Gastrocnemius medialis (tissue), 4 donors: ENCODE results near the gene HACD3.
"Not testable (repeated sequence)": the region's sequence is repeated elsewhere in the genome, so short reads cannot be mapped to it uniquely, and the experiment has no call there.

ENCODE experiments used
- POLR2A ChIP-seq, 2 donors: fragments of 450-650 bp; IDR thresholded peaks; one replicate each; pipeline ENCODE4 v1.6.1; 2017; ENCODE audit warnings: antibody characterized with exemption in 2 of 2, mild to moderate bottlenecking in 2 of 2, moderate library complexity in 2 of 2
- TF ChIP-seq, protein P1 (sequence below), 5 experiments: fragments of 450-650 bp in 3 of 5; fragments of 200-600 bp in 2 of 5; sonication (generic) in 2 of 5; IDR thresholded peaks in 4 of 5; conservative IDR thresholded peaks in 1 of 5; 1 replicate in 4 of 5; 2 replicates in 1 of 5; pipeline ENCODE4 v1.5.1; 2016 to 2019; ENCODE audit warnings: antibody characterized with exemption in 5 of 5, mild to moderate bottlenecking in 3 of 5, moderate library complexity in 3 of 5

DNA sequence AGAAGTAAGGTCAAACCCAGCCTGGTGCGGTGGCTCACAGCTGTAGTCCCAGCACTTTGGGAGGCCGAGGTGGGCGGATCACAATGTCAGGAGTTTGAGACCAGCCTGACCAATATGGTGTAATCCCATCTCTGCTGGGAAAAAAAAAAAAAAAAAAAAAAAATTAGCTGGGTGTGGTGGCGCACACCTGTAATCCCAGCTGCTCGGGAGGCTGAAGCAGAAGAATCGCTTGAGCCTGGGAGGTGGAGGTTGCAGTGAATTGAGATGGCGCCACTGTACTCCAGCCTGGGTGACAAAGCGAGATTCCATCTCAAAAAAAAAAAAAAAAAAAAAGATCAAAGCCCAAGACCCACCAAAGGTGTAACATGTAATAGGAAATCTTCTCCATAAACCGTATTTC is 19.0 kb downstream of the HACD3 start:
- TF ChIP-seq, protein P1, sequence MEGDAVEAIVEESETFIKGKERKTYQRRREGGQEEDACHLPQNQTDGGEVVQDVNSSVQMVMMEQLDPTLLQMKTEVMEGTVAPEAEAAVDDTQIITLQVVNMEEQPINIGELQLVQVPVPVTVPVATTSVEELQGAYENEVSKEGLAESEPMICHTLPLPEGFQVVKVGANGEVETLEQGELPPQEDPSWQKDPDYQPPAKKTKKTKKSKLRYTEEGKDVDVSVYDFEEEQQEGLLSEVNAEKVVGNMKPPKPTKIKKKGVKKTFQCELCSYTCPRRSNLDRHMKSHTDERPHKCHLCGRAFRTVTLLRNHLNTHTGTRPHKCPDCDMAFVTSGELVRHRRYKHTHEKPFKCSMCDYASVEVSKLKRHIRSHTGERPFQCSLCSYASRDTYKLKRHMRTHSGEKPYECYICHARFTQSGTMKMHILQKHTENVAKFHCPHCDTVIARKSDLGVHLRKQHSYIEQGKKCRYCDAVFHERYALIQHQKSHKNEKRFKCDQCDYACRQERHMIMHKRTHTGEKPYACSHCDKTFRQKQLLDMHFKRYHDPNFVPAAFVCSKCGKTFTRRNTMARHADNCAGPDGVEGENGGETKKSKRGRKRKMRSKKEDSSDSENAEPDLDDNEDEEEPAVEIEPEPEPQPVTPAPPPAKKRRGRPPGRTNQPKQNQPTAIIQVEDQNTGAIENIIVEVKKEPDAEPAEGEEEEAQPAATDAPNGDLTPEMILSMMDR (IDR thresholded peaks at IDR 0.05 in 4 of 5, conservative IDR thresholded peaks at IDR 0.05 in 1 of 5) = not testable (repeated sequence)
- not testable (repeated sequence) for TF ChIP-seq POLR2A (IDR thresholded peaks at IDR 0.05)
